ENCODE measurements around the gene RALGDS. TPM values are rescaled to one million over a fixed set of nuclear protein-coding genes. Genes with fewer than 3 reads are reported as not detected.

The RALGDS gene
- total RNA-seq, 1 experiment from 2014 or later: 24.8 TPM

GRCh38 chr9:133140174-133140505 lies 19.1 kb upstream of the RALGDS start:
- Histone ChIP-seq H3K27ac (no peak overlapping the region), H3K79me2 (ENCODE audit: low read depth) (peaks cover 17% of the 10 kb centered on the region; the same call in 1 of the 2 replicates), H3K27me3 (ENCODE audit: insufficient read depth, low read depth) (no peaks in the 10 kb centered on the region), H2AFZ (no peak overlapping the region), H4K20me1 (ENCODE audit: insufficient read depth) (peaks cover 15% of the 10 kb centered on the region; the same call in 1 of the 2 replicates), H3K9me3 (ENCODE audit: insufficient read depth, low read depth) (no peaks in the 10 kb centered on the region), H3F3A (ENCODE audit: insufficient read depth, low read depth) (peaks cover 17% of the 10 kb centered on the region), H3K4me2 (no peak overlapping the region), H3K36me3 (ENCODE audit: low read depth) (no peaks in the 10 kb centered on the region), H3K4me3 (no peak overlapping the region), H3K9me2 (ENCODE audit: insufficient read depth) (no peaks in the 10 kb centered on the region), H3K4me1 (replicated peaks; ENCODE audit: insufficient read depth) (peaks cover 30% of the 10 kb centered on the region)
- BruUV-seq (replicated peaks): no TSS peak
- ChIA-PET CTCF (interaction anchor here (0.6 kb wide), 3 partner anchors 22 to 594 kb away, joined by 3 to 11 read pairs (median 5); no protein-coding TSS in a partner anchor), POLR2A (ENCODE audit: unreplicated experiment) (no interaction called here)
- DNase-seq: no peak
- intact Hi-C loops (cut with micrococcal nuclease; ENCODE audit: unreplicated experiment): no loop called here
- TF ChIP-seq CTCF (conservative IDR thresholded peaks at IDR 0.05) (no peak), EZH2 (IDR thresholded peaks at IDR 0.05; ENCODE audit: low read depth) (no peak)

- Histone ChIP-seq H3K4me3 (no peak overlapping the region), H3K79me2 (ENCODE audit: low read depth) (peaks cover 17% of the 10 kb centered on the region; the same call in 1 of the 2 replicates), H3F3A (ENCODE audit: insufficient read depth, low read depth) (peaks cover 23% of the 10 kb centered on the region), H3K36me3 (ENCODE audit: low read depth) (no peaks in the 10 kb centered on the region), H3K4me1 (replicated peaks; ENCODE audit: insufficient read depth) (peaks cover 31% of the 10 kb centered on the region), H3K27me3 (ENCODE audit: insufficient read depth, low read depth) (no peaks in the 10 kb centered on the region), H3K4me2 (no peak overlapping the region), H3K9me3 (ENCODE audit: insufficient read depth, low read depth) (no peaks in the 10 kb centered on the region), H3K27ac (no peak overlapping the region), H4K20me1 (ENCODE audit: insufficient read depth) (peaks cover 9% of the 10 kb centered on the region; the same call in 1 of the 2 replicates), H2AFZ (no peak overlapping the region), H3K9me2 (ENCODE audit: insufficient read depth) (no peaks in the 10 kb centered on the region)
- no peak for TF ChIP-seq EZH2 (IDR thresholded peaks at IDR 0.05; ENCODE audit: low read depth)
- no peak for TF ChIP-seq CTCF (conservative IDR thresholded peaks at IDR 0.05)
- DNase-seq: no peak
- ChIA-PET CTCF (interaction anchor here (0.6 kb wide), 3 partner anchors 21 to 595 kb away, joined by 3 to 11 read pairs (median 5); no protein-coding TSS in a partner anchor), POLR2A (ENCODE audit: unreplicated experiment) (no interaction called here)
- BruUV-seq (replicated peaks): no TSS peak
- intact Hi-C loops (cut with micrococcal nuclease; ENCODE audit: unreplicated experiment): no loop called here
These were observed 18.5 kb upstream of the RALGDS start for GRCh38 chr9:133139246-133140173.

GRCh38 chr9:133137451-133138231 lies 16.6 kb upstream of the RALGDS start:
- H3K9me3 ChIP-seq (ENCODE audit: insufficient read depth, low read depth): no peaks in the 10 kb centered on the region
- BruUV-seq (replicated peaks): no TSS peak
- ChIA-PET CTCF (no interaction called here), POLR2A (ENCODE audit: unreplicated experiment) (no interaction called here)
- H3K9me2 ChIP-seq (ENCODE audit: insufficient read depth): no peaks in the 10 kb centered on the region
- H2AFZ ChIP-seq: no peak overlapping the region
- TF ChIP-seq EZH2 (IDR thresholded peaks at IDR 0.05; ENCODE audit: low read depth) (no peak), CTCF (conservative IDR thresholded peaks at IDR 0.05) (no peak)
- no peak overlapping the region for H3K4me2 ChIP-seq
- peaks cover 7% of the 10 kb centered on the region; the same call in 1 of the 2 replicates for H4K20me1 ChIP-seq (ENCODE audit: insufficient read depth)
- peaks cover 18% of the 10 kb centered on the region; the same call in 1 of the 2 replicates for H3K79me2 ChIP-seq (ENCODE audit: low read depth)
- intact Hi-C loops (cut with micrococcal nuclease; ENCODE audit: unreplicated experiment): no loop called here
- H3K4me3 ChIP-seq: no peak overlapping the region
- peaks cover 39% of the 10 kb centered on the region for H3F3A ChIP-seq (ENCODE audit: insufficient read depth, low read depth)
- no peaks in the 10 kb centered on the region for H3K36me3 ChIP-seq (ENCODE audit: low read depth)
- peaks cover 38% of the 10 kb centered on the region for H3K4me1 ChIP-seq (replicated peaks; ENCODE audit: insufficient read depth)
- no peaks in the 10 kb centered on the region for H3K27me3 ChIP-seq (ENCODE audit: insufficient read depth, low read depth)
- no peak overlapping the region for H3K27ac ChIP-seq
- DNase-seq: no peak

Measured in PC-9 (cell line).